H9 (cell line): ENCODE data around the gene BPIFA3. TPM values are rescaled to one million over a fixed set of nuclear protein-coding genes. Genes with fewer than 3 reads are reported as not detected.
A peak's percentile ranks its signal among the peaks of the same experiment; 100 is the strongest.

Source experiments
- DNase-seq: peaks from one replicate; pipeline ENCODE4 v3.0.0-alpha.2; 2017
- H2AFZ ChIP-seq: one replicate; pipeline ENCODE4 v1.6.1; 2013; ENCODE audit warnings: mild to moderate bottlenecking, low read length, control low read depth, moderate library complexity
- H2AK5ac ChIP-seq: 2 replicates; pipeline ENCODE4 v1.6.1; 2013; ENCODE audit warnings: low read length, control low read depth, mixed read lengths; ENCODE audit not compliant: insufficient read length
- H2BK120ac ChIP-seq: one replicate; pipeline ENCODE4 v1.6.1; 2013; ENCODE audit warnings: low read depth, mild to moderate bottlenecking, low read length, control low read depth, inconsistent platforms; ENCODE audit not compliant: poor library complexity, severe bottlenecking
- H2BK12ac ChIP-seq: 2 replicates; pipeline ENCODE4 v1.6.1; 2013; ENCODE audit warnings: low read length, control low read depth, mixed read lengths, low read depth; ENCODE audit not compliant: insufficient read length
- H2BK15ac ChIP-seq: 2 replicates; pipeline ENCODE4 v1.6.1; 2013; ENCODE audit warnings: low read depth, low read length, control low read depth
- H2BK20ac ChIP-seq: one replicate; pipeline ENCODE4 v1.6.1; 2013; ENCODE audit warnings: low read depth, mild to moderate bottlenecking, low read length, control low read depth, inconsistent platforms; ENCODE audit not compliant: poor library complexity, severe bottlenecking
- H2BK5ac ChIP-seq: 2 replicates; pipeline ENCODE4 v1.6.1; 2013; ENCODE audit warnings: low read length, control low read depth, mixed read lengths; ENCODE audit not compliant: insufficient read length
- H3K14ac ChIP-seq: 2 replicates; pipeline ENCODE4 v1.6.1; 2013; ENCODE audit warnings: low read length, control low read depth; ENCODE audit not compliant: insufficient read depth
- H3K18ac ChIP-seq: 2 replicates; pipeline ENCODE4 v1.6.1; 2013; ENCODE audit warnings: low read depth, mild to moderate bottlenecking, mixed read lengths, low read length, control low read depth; ENCODE audit not compliant: insufficient read length
- H3K23ac ChIP-seq: 2 replicates; pipeline ENCODE4 v1.6.1; 2013; ENCODE audit warnings: low read length, control low read depth, mixed read lengths, low read depth; ENCODE audit not compliant: insufficient read length
- H3K23me2 ChIP-seq: 2 replicates; pipeline ENCODE4 v1.6.1; 2013; ENCODE audit warnings: low read depth, mild to moderate bottlenecking, mixed read lengths, low read length, control low read depth; ENCODE audit not compliant: insufficient read length, poor library complexity, severe bottlenecking
- H3K27ac ChIP-seq: 2 replicates; pipeline ENCODE4 v1.5.1; 2013; ENCODE audit warnings: low read length, control low read depth, mixed read lengths, low read depth; ENCODE audit not compliant: insufficient read length
- H3K27me3 ChIP-seq: 2 replicates; pipeline ENCODE4 v1.6.1; 2013; ENCODE audit warnings: low read length, control low read depth, inconsistent platforms; ENCODE audit not compliant: insufficient read depth
- H3K4ac ChIP-seq: 2 replicates; pipeline ENCODE4 v1.6.1; 2013; ENCODE audit warnings: low read depth, mild to moderate bottlenecking, control low read depth, inconsistent platforms, low read length, moderate library complexity
- H3K4me1 ChIP-seq: 2 replicates; pipeline ENCODE4 v1.6.1; 2013; ENCODE audit warnings: low read length, control low read depth, inconsistent platforms; ENCODE audit not compliant: insufficient read depth
- H3K4me2 ChIP-seq: 2 replicates; pipeline ENCODE4 v1.6.1; 2013; ENCODE audit warnings: low read length, control low read depth, mixed read lengths; ENCODE audit not compliant: insufficient read length, insufficient read depth
- H3K56ac ChIP-seq: 2 replicates; pipeline ENCODE4 v1.6.1; 2013; ENCODE audit warnings: low read depth, mild to moderate bottlenecking, mixed read lengths, low read length, control low read depth; ENCODE audit not compliant: insufficient read length
- H3K79me1 ChIP-seq: 2 replicates; pipeline ENCODE4 v1.6.1; 2013; ENCODE audit warnings: low read depth, mild to moderate bottlenecking, moderate library complexity, low read length, control low read depth, inconsistent platforms; ENCODE audit not compliant: insufficient read depth, poor library complexity, severe bottlenecking
- H3K79me2 ChIP-seq: 2 replicates; pipeline ENCODE4 v1.6.1; 2013; ENCODE audit warnings: low read length, control low read depth, inconsistent platforms; ENCODE audit not compliant: insufficient read depth
- H3K9ac ChIP-seq: 2 replicates; pipeline ENCODE4 v1.6.1; 2013; ENCODE audit warnings: low read length, control low read depth, mixed read lengths; ENCODE audit not compliant: insufficient read length; ENCODE audit errors: extremely low read depth
- H3K9me3 ChIP-seq: one replicate; pipeline ENCODE4 v1.6.1; 2013; ENCODE audit warnings: low read depth, low read length, inconsistent platforms; ENCODE audit not compliant: control insufficient read depth
- H3T11ph ChIP-seq: one replicate; pipeline ENCODE4 v1.6.1; 2013; ENCODE audit warnings: mild to moderate bottlenecking, low read length, control low read depth, inconsistent platforms
- H4K20me1 ChIP-seq: one replicate; pipeline ENCODE4 v1.6.1; 2013; ENCODE audit not compliant: control insufficient read depth, insufficient read length, insufficient read depth
- H4K5ac ChIP-seq: 2 replicates; pipeline ENCODE4 v1.6.1; 2013; ENCODE audit warnings: low read depth, mild to moderate bottlenecking, mixed read lengths, low read length, control low read depth; ENCODE audit not compliant: insufficient read length
- H4K8ac ChIP-seq: replicated peaks from 2 replicates; pipeline ENCODE4 v1.6.1; 2013; ENCODE audit warnings: low read length, control low read depth, mixed read lengths, low read depth; ENCODE audit not compliant: insufficient read length
- H4K91ac ChIP-seq: 2 replicates; pipeline ENCODE4 v1.6.1; 2013; ENCODE audit warnings: low read depth, mild to moderate bottlenecking, moderate library complexity, mixed read lengths, low read length, control low read depth; ENCODE audit not compliant: insufficient read length
- H3K27ac Mint-ChIP-seq, 3 experiments: 2 replicates in 2 of 3; 3 replicates in 1 of 3; pipeline ENCODE4 v1.8.0; 2020 to 2021; ENCODE audit warnings: mixed read lengths in 3 of 3, mild to moderate bottlenecking in 1 of 3, moderate library complexity in 1 of 3
- H3K27me3 Mint-ChIP-seq: 2 replicates; pipeline ENCODE4 v1.8.0; 2021; ENCODE audit warnings: low read depth, mild to moderate bottlenecking, moderate library complexity, mixed read lengths
- H3K36me3 Mint-ChIP-seq, 3 experiments: 2 replicates in 2 of 3; 3 replicates in 1 of 3; pipeline ENCODE4 v1.8.0; 2020 to 2021; ENCODE audit warnings: low read depth in 3 of 3, mixed read lengths in 3 of 3; ENCODE audit not compliant: insufficient read depth in 1 of 3
- H3K4me1 Mint-ChIP-seq, 2 experiments: 2 replicates each; pipeline ENCODE4 v1.8.0; 2020; ENCODE audit warnings: mixed read lengths in 2 of 2
- H3K4me3 Mint-ChIP-seq, 2 experiments: 2 replicates in 1 of 2; 3 replicates in 1 of 2; pipeline ENCODE4 v1.8.0; 2020 to 2021; ENCODE audit warnings: mild to moderate bottlenecking in 2 of 2, mixed read lengths in 2 of 2, moderate library complexity in 1 of 2
- H3K9me3 Mint-ChIP-seq, 2 experiments: 2 replicates in 1 of 2; 3 replicates in 1 of 2; pipeline ENCODE4 v1.8.0; 2020; ENCODE audit warnings: mild to moderate bottlenecking in 2 of 2, mixed read lengths in 2 of 2, moderate library complexity in 1 of 2
- WGBS: extraction: QIAGEN DNeasy Blood & Tissue Kit; methylation state at CpG from one replicate; pipeline ENCODE4 v1.1.7; 2013; ENCODE audit warnings: missing lambda C conversion rate, low lambda C conversion rate, mixed read lengths; ENCODE audit not compliant: insufficient read length; ENCODE audit errors: extremely low coverage; 5-methylcytosine and 5-hydroxymethylcytosine counted together
- total RNA-seq: library from RNA; stranded (reverse); gene quantifications from 2 replicates; pipeline ENCODE4 v1.2.1, GENCODE V29; 2021
- TF ChIP-seq, protein P1 (sequence below): fragments of 200-600 bp; sonication (generic); conservative IDR thresholded peaks from 3 replicates; pipeline ENCODE4 v1.8.0; 2021; ENCODE audit warnings: antibody characterized with exemption, mild to moderate bottlenecking

The BPIFA3 gene
- total RNA-seq, 1 experiment from 2014 or later, result not detected

GRCh38 chr20:33181482-33182093 is 35.6 kb upstream of the BPIFA3 start:
- H4K20me1 ChIP-seq, result no peaks in the 10 kb centered on the region
- H3K9me3 ChIP-seq, result no peaks in the 10 kb centered on the region
- no peak overlapping the region for H3K14ac ChIP-seq
- peaks cover 1% of the 10 kb centered on the region for H3K27me3 Mint-ChIP-seq
- no peak overlapping the region for H3T11ph ChIP-seq
- H4K8ac ChIP-seq, result no peak overlapping the region
- peak overlapping the region in 1 of 3 experiments; percentile 35; a peak in 1 of 7 replicates for H3K27ac Mint-ChIP-seq
- DNase-seq, result peak; percentile 60
- no peaks in the 10 kb centered on the region for H3K27me3 ChIP-seq
- no peaks in the 10 kb centered on the region for H3K23me2 ChIP-seq
- peaks cover 9 to 14% of the 10 kb centered on the region in 2 experiments for H3K9me3 Mint-ChIP-seq
- no peak overlapping the region for H2BK12ac ChIP-seq
- H3K9ac ChIP-seq, result no peak overlapping the region
- H2AK5ac ChIP-seq, result no peak overlapping the region
- WGBS, result no CpG with 5 or more reads among the region's 1 CpG
- H4K91ac ChIP-seq, result no peak overlapping the region
- no peak overlapping the region for H3K4ac ChIP-seq
- peaks cover 16 to 18% of the 10 kb centered on the region in 2 experiments for H3K4me1 Mint-ChIP-seq
- H3K79me2 ChIP-seq, result no peaks in the 10 kb centered on the region
- H3K4me2 ChIP-seq, result no peak overlapping the region
- H2AFZ ChIP-seq, result no peak overlapping the region
- H4K5ac ChIP-seq, result no peak overlapping the region
- peaks cover 4 to 12% (median 10%) of the 10 kb centered on the region in 3 experiments; a peak in 4 of 7 replicates for H3K36me3 Mint-ChIP-seq
- no peak overlapping the region for H2BK15ac ChIP-seq
- no peak overlapping the region for H3K56ac ChIP-seq
- H2BK120ac ChIP-seq, result no peak overlapping the region
- no peak overlapping the region for H3K27ac ChIP-seq
- no peak overlapping the region for H2BK20ac ChIP-seq
- H3K4me1 ChIP-seq, result no peaks in the 10 kb centered on the region
- no peak overlapping the region for H3K4me3 Mint-ChIP-seq
- H3K23ac ChIP-seq, result no peak overlapping the region
- no peaks in the 10 kb centered on the region for H3K79me1 ChIP-seq
- TF ChIP-seq, protein P1, sequence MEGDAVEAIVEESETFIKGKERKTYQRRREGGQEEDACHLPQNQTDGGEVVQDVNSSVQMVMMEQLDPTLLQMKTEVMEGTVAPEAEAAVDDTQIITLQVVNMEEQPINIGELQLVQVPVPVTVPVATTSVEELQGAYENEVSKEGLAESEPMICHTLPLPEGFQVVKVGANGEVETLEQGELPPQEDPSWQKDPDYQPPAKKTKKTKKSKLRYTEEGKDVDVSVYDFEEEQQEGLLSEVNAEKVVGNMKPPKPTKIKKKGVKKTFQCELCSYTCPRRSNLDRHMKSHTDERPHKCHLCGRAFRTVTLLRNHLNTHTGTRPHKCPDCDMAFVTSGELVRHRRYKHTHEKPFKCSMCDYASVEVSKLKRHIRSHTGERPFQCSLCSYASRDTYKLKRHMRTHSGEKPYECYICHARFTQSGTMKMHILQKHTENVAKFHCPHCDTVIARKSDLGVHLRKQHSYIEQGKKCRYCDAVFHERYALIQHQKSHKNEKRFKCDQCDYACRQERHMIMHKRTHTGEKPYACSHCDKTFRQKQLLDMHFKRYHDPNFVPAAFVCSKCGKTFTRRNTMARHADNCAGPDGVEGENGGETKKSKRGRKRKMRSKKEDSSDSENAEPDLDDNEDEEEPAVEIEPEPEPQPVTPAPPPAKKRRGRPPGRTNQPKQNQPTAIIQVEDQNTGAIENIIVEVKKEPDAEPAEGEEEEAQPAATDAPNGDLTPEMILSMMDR, result peak; percentile 67
- H2BK5ac ChIP-seq, result no peak overlapping the region
- H3K18ac ChIP-seq, result no peak overlapping the region
